D721Med (cell line): ENCODE measurements around the gene OR4K13.

ENCODE experiments used
- DNase-seq: peaks from one replicate; pipeline ENCODE4 v3.0.0; 2011; ENCODE audit warnings: low spot score; ENCODE audit not compliant: insufficient read length
- FAIRE-seq: peaks from 2 replicates; lab custom pipeline; 2011; peaks lifted over from hg19 to GRCh38; lab: Jason Lieb, UNC
- TF ChIP-seq, protein P1 (sequence below): IDR thresholded peaks from 2 replicates; pipeline ENCODE4 v1.5.1; 2012; ENCODE audit warnings: mild to moderate bottlenecking, control low read depth; ENCODE audit not compliant: insufficient read depth; ENCODE audit errors: missing control alignments

The OR4K13 gene

DNA sequence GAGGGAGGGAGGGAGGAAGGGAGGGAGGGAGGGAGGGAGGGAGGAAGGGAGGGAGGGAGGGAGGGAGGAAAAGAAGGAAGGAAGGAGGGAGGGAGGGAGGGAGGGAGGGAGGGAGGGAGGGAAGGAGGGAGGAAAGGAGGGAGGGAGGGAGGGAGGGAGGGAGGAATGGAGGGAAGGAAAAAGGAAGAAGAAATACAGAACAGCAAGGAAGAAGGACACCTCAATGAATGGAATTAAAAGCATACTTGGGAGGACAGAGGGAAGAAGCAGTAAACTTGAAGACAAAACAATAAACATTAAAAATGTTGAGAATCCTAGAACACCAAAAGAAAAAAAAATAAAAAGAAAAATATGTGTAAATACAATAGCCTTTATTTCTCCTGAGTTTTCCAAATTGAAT lies 27.7 kb downstream of the OR4K13 start:
- TF ChIP-seq, protein P1, sequence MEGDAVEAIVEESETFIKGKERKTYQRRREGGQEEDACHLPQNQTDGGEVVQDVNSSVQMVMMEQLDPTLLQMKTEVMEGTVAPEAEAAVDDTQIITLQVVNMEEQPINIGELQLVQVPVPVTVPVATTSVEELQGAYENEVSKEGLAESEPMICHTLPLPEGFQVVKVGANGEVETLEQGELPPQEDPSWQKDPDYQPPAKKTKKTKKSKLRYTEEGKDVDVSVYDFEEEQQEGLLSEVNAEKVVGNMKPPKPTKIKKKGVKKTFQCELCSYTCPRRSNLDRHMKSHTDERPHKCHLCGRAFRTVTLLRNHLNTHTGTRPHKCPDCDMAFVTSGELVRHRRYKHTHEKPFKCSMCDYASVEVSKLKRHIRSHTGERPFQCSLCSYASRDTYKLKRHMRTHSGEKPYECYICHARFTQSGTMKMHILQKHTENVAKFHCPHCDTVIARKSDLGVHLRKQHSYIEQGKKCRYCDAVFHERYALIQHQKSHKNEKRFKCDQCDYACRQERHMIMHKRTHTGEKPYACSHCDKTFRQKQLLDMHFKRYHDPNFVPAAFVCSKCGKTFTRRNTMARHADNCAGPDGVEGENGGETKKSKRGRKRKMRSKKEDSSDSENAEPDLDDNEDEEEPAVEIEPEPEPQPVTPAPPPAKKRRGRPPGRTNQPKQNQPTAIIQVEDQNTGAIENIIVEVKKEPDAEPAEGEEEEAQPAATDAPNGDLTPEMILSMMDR: no peak
- FAIRE-seq (no peak), DNase-seq (no peak)

DNA sequence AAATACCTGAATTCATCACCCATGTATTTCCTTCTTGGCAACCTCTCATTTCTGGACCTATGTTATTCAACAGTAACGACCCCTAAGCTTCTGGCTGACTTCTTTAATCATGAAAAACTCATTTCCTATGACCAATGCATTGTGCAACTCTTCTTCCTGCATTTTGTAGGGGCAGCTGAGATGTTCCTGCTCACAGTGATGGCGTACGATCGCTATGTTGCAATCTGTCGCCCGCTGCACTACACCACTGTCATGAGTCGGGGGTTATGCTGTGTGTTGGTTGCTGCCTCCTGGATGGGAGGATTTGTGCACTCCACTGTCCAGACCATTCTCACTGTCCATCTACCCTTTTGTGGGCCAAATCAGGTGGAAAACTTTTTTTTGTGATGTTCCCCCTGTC lies 33.5 kb downstream of the OR4K13 start:
- DNase-seq: no peak
- FAIRE-seq: no peak
- TF ChIP-seq, protein P1: no peak

DNA sequence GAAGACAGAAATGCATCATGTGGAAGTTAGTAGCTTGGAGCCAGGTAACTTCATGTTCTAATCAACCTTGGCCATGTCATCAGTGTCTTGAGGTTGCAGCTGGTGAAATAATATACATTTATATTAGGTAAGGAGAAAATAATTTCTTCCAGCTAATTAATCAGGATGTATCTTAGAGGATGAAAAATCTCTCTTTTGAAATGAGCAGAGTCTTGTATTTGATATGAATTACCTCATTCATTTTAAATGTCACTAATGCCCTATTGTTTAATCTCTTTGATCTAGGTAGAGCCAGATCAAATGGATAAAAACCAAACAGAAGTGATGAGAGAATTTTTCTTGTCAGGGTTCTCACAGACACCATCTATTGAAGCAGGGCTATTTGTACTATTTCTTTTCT lies 34.0 kb downstream of the OR4K13 start, which contains the start of gene OR4Q2:
OR4Q2 (plus strand) TSS at position 301 of the 400 bp plus-strand sequence.
- DNase-seq: no peak
- FAIRE-seq: no peak
- TF ChIP-seq, protein P1: no peak

DNA sequence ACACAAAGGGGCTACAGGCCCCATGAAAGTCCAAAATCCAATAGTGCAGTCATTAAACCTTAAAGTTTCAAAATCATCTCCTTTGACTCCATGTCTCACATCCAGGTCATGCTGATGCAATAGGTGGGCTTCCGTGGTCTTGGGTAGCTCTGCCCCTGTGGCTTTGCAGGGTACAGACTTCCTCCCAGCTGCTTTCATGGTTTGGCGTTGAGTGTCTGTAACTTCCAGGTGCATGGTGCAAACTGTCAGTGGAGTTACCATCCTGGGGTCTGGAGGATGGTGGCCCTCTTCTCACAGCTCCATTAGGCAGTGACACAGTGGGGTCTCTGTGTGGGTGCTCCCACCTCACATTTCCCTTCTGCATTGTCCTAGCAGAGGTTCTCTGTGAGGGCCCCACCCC lies 42.4 kb downstream of the OR4K13 start:
- FAIRE-seq (no peak), DNase-seq (no peak)
- TF ChIP-seq, protein P1: no peak
